ENCODE measurements around the gene DNA2. TPM values are rescaled to one million over a fixed set of nuclear protein-coding genes. Genes with fewer than 3 reads are reported as not detected.

The DNA2 gene
- total RNA-seq, 1 donor from 2014 or later = 85.4 TPM

GRCh38 chr10:68428396-68429104 is 43.2 kb downstream of the DNA2 start:
- H4K20me1 ChIP-seq (ENCODE audit: low read depth) = no peaks in the 10 kb centered on the region
- H3K4me2 ChIP-seq = no peak overlapping the region
- Mint-ChIP-seq H3K27ac (no peak overlapping the region), H3K36me3 (peaks cover 22% of the 10 kb centered on the region), H3K27me3 (ENCODE audit: insufficient read depth, low read depth) (no peaks in the 10 kb centered on the region), H3K4me3 (no peak overlapping the region), H3K9me3 (no peaks in the 10 kb centered on the region), H3K4me1 (no peaks in the 10 kb centered on the region)
- H3F3A ChIP-seq (ENCODE audit: low read depth) = peaks cover 1% of the 10 kb centered on the region
- H3K4me1 ChIP-seq = no peaks in the 10 kb centered on the region
- peaks cover 30% of the 10 kb centered on the region for H3K36me3 ChIP-seq
- no peak overlapping the region for H3K27ac ChIP-seq
- TF ChIP-seq EZH2 (IDR thresholded peaks at IDR 0.05) (no peak), EZH2phosphoT487 (IDR thresholded peaks at IDR 0.05) (no peak), CTCF (IDR thresholded peaks at IDR 0.05) (no peak)
- no peaks in the 10 kb centered on the region for H3K79me2 ChIP-seq (ENCODE audit: low read depth)
- H3K9ac ChIP-seq = no peak overlapping the region
- H3K9me3 ChIP-seq (ENCODE audit: low read depth) = no peaks in the 10 kb centered on the region
- H3K27me3 ChIP-seq = no peaks in the 10 kb centered on the region
- no peak for DNase-seq (ENCODE audit: low spot score)
- no peak overlapping the region for H2AFZ ChIP-seq (replicated peaks)
- H3K4me3 ChIP-seq = no peak overlapping the region

GRCh38 chr10:68424454-68425014 is 47.2 kb downstream of the DNA2 start:
- H3K4me1 ChIP-seq = no peaks in the 10 kb centered on the region
- Mint-ChIP-seq H3K36me3 (peaks cover 26% of the 10 kb centered on the region), H3K4me3 (no peak overlapping the region), H3K4me1 (no peaks in the 10 kb centered on the region), H3K27ac (no peak overlapping the region), H3K27me3 (ENCODE audit: insufficient read depth, low read depth) (no peaks in the 10 kb centered on the region), H3K9me3 (no peaks in the 10 kb centered on the region)
- H3K4me2 ChIP-seq = no peak overlapping the region
- no peak overlapping the region for H3K4me3 ChIP-seq
- H3K36me3 ChIP-seq = peaks cover 17% of the 10 kb centered on the region
- TF ChIP-seq EZH2phosphoT487 (IDR thresholded peaks at IDR 0.05) (no peak), CTCF (IDR thresholded peaks at IDR 0.05) (no peak), EZH2 (IDR thresholded peaks at IDR 0.05) (no peak)
- H3K79me2 ChIP-seq (ENCODE audit: low read depth) = no peaks in the 10 kb centered on the region
- H3K27ac ChIP-seq = no peak overlapping the region
- no peaks in the 10 kb centered on the region for H3F3A ChIP-seq (ENCODE audit: low read depth)
- H4K20me1 ChIP-seq (ENCODE audit: low read depth) = no peaks in the 10 kb centered on the region
- H2AFZ ChIP-seq (replicated peaks) = no peak overlapping the region
- H3K9ac ChIP-seq = no peak overlapping the region
- no peaks in the 10 kb centered on the region for H3K27me3 ChIP-seq
- H3K9me3 ChIP-seq (ENCODE audit: low read depth) = no peaks in the 10 kb centered on the region
- DNase-seq (ENCODE audit: low spot score) = no peak

GRCh38 chr10:68423522-68423921 is 48.3 kb downstream of the DNA2 start:
- no peaks in the 10 kb centered on the region for H3K79me2 ChIP-seq (ENCODE audit: low read depth)
- DNase-seq (ENCODE audit: low spot score) = no peak
- H4K20me1 ChIP-seq (ENCODE audit: low read depth) = no peaks in the 10 kb centered on the region
- H3K27me3 ChIP-seq = no peaks in the 10 kb centered on the region
- no peak overlapping the region for H3K4me3 ChIP-seq
- Mint-ChIP-seq H3K4me1 (no peaks in the 10 kb centered on the region), H3K27ac (no peak overlapping the region), H3K36me3 (peaks cover 26% of the 10 kb centered on the region), H3K9me3 (no peaks in the 10 kb centered on the region), H3K4me3 (no peak overlapping the region), H3K27me3 (ENCODE audit: insufficient read depth, low read depth) (no peaks in the 10 kb centered on the region)
- no peak overlapping the region for H2AFZ ChIP-seq (replicated peaks)
- no peaks in the 10 kb centered on the region for H3F3A ChIP-seq (ENCODE audit: low read depth)
- H3K36me3 ChIP-seq = peaks cover 17% of the 10 kb centered on the region
- no peak overlapping the region for H3K27ac ChIP-seq
- H3K9ac ChIP-seq = no peak overlapping the region
- H3K9me3 ChIP-seq (ENCODE audit: low read depth) = no peaks in the 10 kb centered on the region
- H3K4me2 ChIP-seq = no peak overlapping the region
- TF ChIP-seq CTCF (IDR thresholded peaks at IDR 0.05) = no peak
- TF ChIP-seq EZH2 (IDR thresholded peaks at IDR 0.05) = no peak
- TF ChIP-seq EZH2phosphoT487 (IDR thresholded peaks at IDR 0.05) = no peak
- H3K4me1 ChIP-seq = no peaks in the 10 kb centered on the region
